HG02981 (cell line): ENCODE measurements around the gene NCAPH2.

Source experiments
- ATAC-seq: cut with Tn5 transposase; IDR thresholded peaks from one replicate; pipeline ENCODE4 v1.9.1; 2021; ENCODE audit warnings: mild to moderate bottlenecking, moderate library complexity; ENCODE audit not compliant: unreplicated experiment

The NCAPH2 gene

GRCh38 chr22:50568626-50569025 lies 60.6 kb downstream of the NCAPH2 start:
- no peak for ATAC-seq

GRCh38 chr22:50569041-50569459 lies 61.0 kb downstream of the NCAPH2 start:
- no peak for ATAC-seq

DNA sequence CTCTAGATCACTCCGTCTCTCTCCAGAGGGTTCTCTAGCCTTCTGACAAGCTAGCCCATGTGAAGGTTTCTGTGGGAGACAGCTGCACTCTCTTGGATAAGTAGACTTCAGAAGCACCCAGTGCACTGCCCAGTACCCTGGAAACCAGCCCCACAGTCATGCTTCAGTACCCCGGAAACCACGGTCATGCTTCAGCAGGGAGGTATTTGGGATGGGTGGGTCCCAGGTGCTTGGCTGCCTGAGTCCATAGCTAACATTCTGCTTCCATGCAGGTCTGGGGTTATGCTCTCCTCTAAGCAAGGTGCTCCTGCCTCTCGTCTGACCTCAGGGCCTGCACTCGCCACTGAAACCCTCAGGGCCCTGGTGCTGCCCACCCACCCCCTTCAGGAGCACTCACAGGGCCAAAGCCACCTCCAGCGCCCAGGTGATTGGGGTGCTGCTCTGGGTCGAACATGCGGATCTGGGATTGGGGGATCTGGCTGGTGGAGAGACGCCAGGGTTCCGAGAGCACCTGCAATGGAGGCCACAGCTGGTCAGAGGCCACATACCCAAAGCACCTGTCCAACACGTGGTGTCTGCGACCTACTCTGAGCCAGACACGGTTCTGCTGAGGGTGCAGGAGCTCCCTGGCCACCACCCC lies 62.0 kb downstream of the NCAPH2 start:
- ATAC-seq, result no peak

DNA sequence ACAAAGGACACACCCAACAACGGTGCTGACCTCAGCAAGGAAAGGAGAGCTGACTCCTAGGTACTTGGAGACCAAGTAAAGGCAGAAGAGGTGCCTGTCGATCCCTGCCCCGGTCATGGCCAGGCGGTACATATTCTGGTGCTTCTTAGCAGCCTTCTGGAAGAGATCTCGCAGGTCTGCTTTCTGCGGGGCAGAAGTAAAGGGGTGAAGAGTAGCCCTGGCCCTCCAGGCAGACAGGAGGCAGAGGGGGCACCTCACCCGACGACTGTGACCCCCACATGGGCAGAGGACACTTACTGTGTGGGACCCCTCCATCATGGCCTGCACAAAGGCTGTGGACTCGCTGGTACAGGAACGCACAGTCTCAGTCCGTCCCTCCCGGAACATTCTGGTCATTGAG lies 62.8 kb downstream of the NCAPH2 start:
- ATAC-seq, result no peak

- no peak for ATAC-seq
Observed at GRCh38 chr22:50571264-50572175, 63.5 kb downstream of the NCAPH2 start.

DNA sequence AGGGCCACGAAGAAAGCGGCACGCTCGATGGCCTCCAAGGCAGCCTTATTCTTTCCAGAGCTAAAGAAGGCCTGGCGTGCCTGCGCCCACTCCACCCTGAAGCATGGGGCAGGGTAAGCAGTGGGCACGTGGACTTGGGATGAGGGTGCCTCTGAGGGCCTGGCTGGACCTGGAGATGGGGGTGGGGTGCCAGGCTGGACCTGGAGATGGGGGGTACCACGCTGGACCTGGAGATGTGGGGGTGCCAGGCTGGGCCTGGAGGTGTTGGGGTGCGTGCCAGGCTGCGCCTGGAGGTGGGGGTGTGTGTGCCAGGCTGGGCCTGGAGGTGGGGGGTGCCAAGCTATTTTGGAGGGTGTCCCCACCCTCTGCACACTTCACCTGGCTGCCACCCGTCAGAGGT lies 64.9 kb downstream of the NCAPH2 start:
- no peak for ATAC-seq

DNA sequence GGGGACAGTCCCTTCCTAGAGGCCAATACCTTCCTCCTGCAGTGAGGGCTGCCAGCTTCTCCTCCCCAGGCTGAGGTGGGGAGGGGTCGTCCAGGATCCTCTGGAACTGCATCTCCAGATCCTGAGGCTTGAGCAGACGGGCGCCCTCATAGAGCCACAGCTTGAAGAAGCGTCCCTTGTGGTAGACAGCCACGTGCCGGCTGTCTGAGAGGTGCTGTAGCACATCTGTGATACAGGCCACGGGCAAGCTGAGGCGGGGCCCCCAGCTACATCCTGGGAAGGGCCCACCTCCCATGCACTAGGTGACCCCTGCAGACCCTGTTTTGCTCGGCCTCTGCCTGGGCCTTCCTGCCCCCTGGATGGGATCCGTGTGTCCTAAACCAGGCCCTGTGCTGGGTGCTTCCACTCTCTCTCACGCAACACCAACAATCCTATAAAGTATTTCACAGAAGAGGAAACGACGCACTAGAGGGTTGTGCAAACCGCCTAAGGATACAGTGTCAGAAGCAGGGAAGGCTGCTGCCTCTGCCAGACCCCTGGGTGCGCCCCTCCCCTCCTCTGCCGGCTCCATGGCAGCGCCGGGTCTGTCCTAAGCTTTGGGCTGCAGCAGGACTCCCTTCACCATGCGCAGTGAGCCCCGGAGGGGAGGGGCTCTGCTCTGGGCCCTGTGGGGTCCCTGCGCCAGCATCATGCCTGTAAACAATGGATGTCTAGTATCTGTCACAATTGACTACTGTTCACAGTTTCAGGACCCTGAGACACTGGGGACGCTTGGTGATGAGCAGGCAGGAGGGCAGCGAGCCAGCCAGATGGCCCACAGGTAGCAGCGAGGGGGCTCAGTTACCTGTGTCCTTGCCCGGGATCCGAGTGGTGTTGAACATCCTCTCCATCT lies 65.7 kb downstream of the NCAPH2 start:
- ATAC-seq, result no peak

DNA sequence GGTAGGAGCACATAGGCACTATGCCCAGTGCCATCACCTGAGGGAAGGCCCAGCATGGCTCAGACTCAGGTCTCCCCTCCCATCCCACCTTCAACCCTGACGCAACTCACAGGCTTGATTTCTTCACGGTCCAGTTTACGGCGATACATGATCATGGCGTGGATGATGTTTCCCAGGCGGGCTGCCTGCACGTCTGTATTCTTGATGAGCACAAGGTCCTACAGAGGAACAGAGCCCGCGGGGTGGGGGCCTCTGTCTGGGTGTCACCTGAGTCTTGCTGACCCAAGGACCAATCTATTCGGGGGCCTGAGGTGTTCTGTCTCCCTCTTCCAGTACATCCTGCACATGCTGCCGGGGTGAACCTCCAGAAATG lies 66.3 kb downstream of the NCAPH2 start:
- ATAC-seq, result no peak
